Stimulated activated CD8-positive, alpha-beta memory T cell treated with anti-CD3 and anti-CD28 coated beads, Interleukin-2, amount 100 ng/mL, for 48 hours (primary cell): ENCODE measurements around the gene HTD2.

Experiments used
- DNase-seq, 2 donors: peaks; one replicate each; pipeline ENCODE4 v3.0.0-alpha.2; 2020; ENCODE audit warnings: low read depth in 2 of 2

HTD2 gene

GRCh38 chr3:58357402-58357801 lies 51.1 kb downstream of the HTD2 start:
- DNase-seq: no peak

- no peak for DNase-seq
Measured at GRCh38 chr3:58358092-58358491, 51.8 kb downstream of the HTD2 start.

- no peak for DNase-seq
Measured at GRCh38 chr3:58358808-58359207, 52.5 kb downstream of the HTD2 start.

GRCh38 chr3:58359621-58360020 lies 53.3 kb downstream of the HTD2 start:
- no peak for DNase-seq

GRCh38 chr3:58361866-58362265 lies 55.5 kb downstream of the HTD2 start:
- DNase-seq: no peak

DNA sequence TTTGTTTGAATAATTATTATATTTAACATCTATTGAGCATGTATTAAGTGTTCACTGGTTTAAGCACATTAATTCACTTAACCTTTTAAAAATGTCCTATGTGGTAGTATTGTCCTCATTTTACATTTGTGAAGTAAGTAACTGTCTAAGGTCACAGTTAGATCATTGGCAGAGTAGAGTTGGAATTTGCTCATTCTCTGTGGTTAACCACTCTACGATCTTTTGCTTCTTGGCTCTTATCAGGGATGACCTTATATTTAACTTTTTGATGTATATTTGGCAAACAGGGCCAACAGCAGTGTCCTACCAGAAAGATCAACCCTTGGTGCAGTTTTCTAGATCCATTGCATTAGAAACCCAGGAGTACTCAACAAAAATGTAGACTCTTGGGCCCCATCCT lies 60.4 kb downstream of the HTD2 start:
- no peak for DNase-seq

GRCh38 chr3:58369038-58369437 lies 62.7 kb downstream of the HTD2 start:
- DNase-seq: no peak
